HEK293 (cell line): ENCODE results near the gene ABHD17A.

ENCODE experiments used
- CTCF ChIA-PET: fragments of 350-600 bp; formaldehyde crosslinking; extraction: SDS; loops from one replicate; lab custom pipeline; 2021; ENCODE audit warnings: antibody characterized with exemption; lab: Yijun Ruan, JAX
- POLR2A ChIA-PET: fragments of 300-600 bp; formaldehyde crosslinking; extraction: SDS; loops from one replicate; lab custom pipeline; 2020; ENCODE audit warnings: antibody characterized with exemption, inconsistent platforms; lab: Yijun Ruan, JAX
- H3K27ac ChIP-seq: fragments of 200-500 bp; sonication (Bioruptor generic); 2 replicates; pipeline ENCODE4 v1.5.1; 2014; ENCODE audit warnings: low read depth, low read length, control low read depth, inconsistent platforms; ENCODE audit errors: extremely low read depth
- H3K36me3 ChIP-seq, 2 experiments: fragments of 200-500 bp in 1 of 2; sonication (Bioruptor generic) in 1 of 2; 1 replicate in 1 of 2; 2 replicates in 1 of 2; pipeline ENCODE4 v1.5.1; 2014 to 2017; ENCODE audit warnings: inconsistent platforms in 2 of 2, low read length in 2 of 2; ENCODE audit not compliant: control insufficient read depth in 2 of 2, insufficient read depth in 1 of 2
- H3K4me1 ChIP-seq: fragments of 200-500 bp; sonication (Bioruptor generic); 2 replicates; pipeline ENCODE4 v1.5.1; 2014; ENCODE audit warnings: mild to moderate bottlenecking, low read length, inconsistent platforms; ENCODE audit not compliant: control insufficient read depth, insufficient read depth
- H3K4me3 ChIP-seq: 2 replicates; pipeline ENCODE4 v1.5.1; 2011; ENCODE audit warnings: low read depth, mild to moderate bottlenecking, control low read depth, low read length, moderate library complexity
- H3K9me3 ChIP-seq: fragments of 200-500 bp; sonication (Bioruptor generic); 2 replicates; pipeline ENCODE4 v1.5.1; 2014; ENCODE audit warnings: low read depth, low read length, inconsistent platforms; ENCODE audit not compliant: control insufficient read depth, insufficient read depth
- BCL11B ChIP-seq: fragments of 450-650 bp; formaldehyde crosslinking; IDR thresholded peaks from 2 replicates; pipeline ENCODE4 v1.5.1; 2016; ENCODE audit warnings: low read depth, missing biosample characterization, missing genetic modification characterization
- EGR2 ChIP-seq: fragments of 450-650 bp; formaldehyde crosslinking; IDR thresholded peaks from 2 replicates; pipeline ENCODE4 v1.5.1; 2016; ENCODE audit warnings: low read depth, missing biosample characterization, missing genetic modification characterization
- HOXC10 ChIP-seq: sonication (generic); formaldehyde crosslinking; IDR thresholded peaks from 2 replicates; pipeline ENCODE4 v1.8.1; 2023; ENCODE audit warnings: mild to moderate bottlenecking, missing genetic modification reagents
- HOXD13 ChIP-seq: sonication (generic); formaldehyde crosslinking; IDR thresholded peaks from 2 replicates; pipeline ENCODE4 v1.8.0; 2022; ENCODE audit warnings: missing genetic modification reagents, borderline replicate concordance
- IKZF3 ChIP-seq: fragments of 450-650 bp; IDR thresholded peaks from 2 replicates; pipeline ENCODE4 v1.5.0; 2018; ENCODE audit warnings: missing biosample characterization, mild to moderate bottlenecking, missing genetic modification characterization, moderate library complexity
- REPIN1 ChIP-seq: fragments of 450-650 bp; formaldehyde crosslinking; IDR thresholded peaks from 2 replicates; pipeline ENCODE4 v1.5.1; 2017; ENCODE audit warnings: missing biosample characterization, missing genetic modification characterization, low read depth
- TCF7L2 ChIP-seq: IDR thresholded peaks from 2 replicates; pipeline ENCODE4 v1.6.1; 2011; ENCODE audit warnings: low read depth, mild to moderate bottlenecking, inconsistent platforms, low read length, moderate library complexity, borderline replicate concordance
- ZFP41 ChIP-seq: fragments of 450-650 bp; formaldehyde crosslinking; IDR thresholded peaks from 2 replicates; pipeline ENCODE4 v1.5.1; 2016; ENCODE audit warnings: missing biosample characterization, missing genetic modification characterization, borderline replicate concordance
- ZNF114 ChIP-seq: fragments of 450-650 bp; formaldehyde crosslinking; IDR thresholded peaks from 2 replicates; pipeline ENCODE4 v1.5.0; 2017; ENCODE audit warnings: missing biosample characterization, missing genetic modification characterization
- ZNF133 ChIP-seq: fragments of 450-650 bp; formaldehyde crosslinking; IDR thresholded peaks from 2 replicates; pipeline ENCODE4 v1.5.1; 2016; ENCODE audit warnings: missing biosample characterization, missing genetic modification characterization
- ZNF174 ChIP-seq: fragments of 450-650 bp; formaldehyde crosslinking; IDR thresholded peaks from 2 replicates; pipeline ENCODE4 v1.5.0; 2017; ENCODE audit warnings: missing biosample characterization, mild to moderate bottlenecking, missing genetic modification characterization
- ZNF544 ChIP-seq: fragments of 450-650 bp; formaldehyde crosslinking; IDR thresholded peaks from 2 replicates; pipeline ENCODE4 v1.5.0; 2017; ENCODE audit warnings: missing biosample characterization, missing genetic modification characterization
- ZNF555 ChIP-seq: fragments of 450-650 bp; formaldehyde crosslinking; conservative IDR thresholded peaks from 2 replicates; pipeline ENCODE4 v1.5.1; 2017; ENCODE audit warnings: missing biosample characterization, mild to moderate bottlenecking, missing genetic modification characterization, inconsistent platforms
- ZNF623 ChIP-seq: fragments of 450-650 bp; formaldehyde crosslinking; IDR thresholded peaks from 2 replicates; pipeline ENCODE4 v1.5.1; 2016; ENCODE audit warnings: missing biosample characterization, missing genetic modification characterization
- TF ChIP-seq, protein P1 (sequence below): fragments of 450-650 bp; formaldehyde crosslinking; IDR thresholded peaks from 2 replicates; pipeline ENCODE4 v1.5.1; 2017; ENCODE audit warnings: missing biosample characterization, missing genetic modification characterization
- TF ChIP-seq, protein P2 (sequence below): fragments of 450-650 bp; formaldehyde crosslinking; optimal IDR thresholded peaks from 2 replicates; pipeline ENCODE3; 2016; ENCODE audit warnings: missing biosample characterization, mild to moderate bottlenecking, missing genetic modification characterization
- TF ChIP-seq, protein P3 (sequence below): fragments of 450-650 bp; formaldehyde crosslinking; IDR thresholded peaks from 2 replicates; pipeline ENCODE4 v1.5.1; 2016; ENCODE audit warnings: missing biosample characterization, missing genetic modification characterization
- TF ChIP-seq, protein P4 (sequence below): fragments of 450-650 bp; formaldehyde crosslinking; IDR thresholded peaks from 2 replicates; pipeline ENCODE4 v1.5.1; 2016; ENCODE audit warnings: missing biosample characterization, missing genetic modification characterization
- TF ChIP-seq, protein P5 (sequence below): fragments of 450-650 bp; IDR thresholded peaks from 2 replicates; pipeline ENCODE4 v1.5.1; 2018; ENCODE audit warnings: missing biosample characterization, missing genetic modification characterization
- TF ChIP-seq, protein P6 (sequence below): sonication (generic); formaldehyde crosslinking; IDR thresholded peaks from 2 replicates; pipeline ENCODE4 v1.8.1; 2022; ENCODE audit warnings: mild to moderate bottlenecking, moderate library complexity, missing genetic modification reagents

The ABHD17A gene

DNA sequence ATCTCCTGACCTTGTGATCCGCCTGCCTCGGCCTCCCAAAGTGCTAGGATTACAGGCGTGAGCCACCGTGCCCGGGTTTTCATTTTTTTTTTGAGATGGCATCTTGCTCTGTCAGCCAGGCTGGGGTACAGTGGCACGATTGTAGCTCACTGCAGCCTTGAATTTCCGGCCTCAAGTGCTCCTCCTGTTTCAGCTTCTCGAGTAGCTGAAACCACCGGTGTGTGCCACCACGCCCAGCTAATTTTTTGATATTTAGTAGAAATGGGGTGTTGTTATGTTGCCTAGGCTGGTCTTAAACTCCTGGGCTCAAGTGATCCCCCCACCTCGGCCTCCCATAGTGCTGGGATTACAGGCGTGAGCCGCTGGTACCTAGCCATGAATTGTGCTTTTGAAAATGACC, 25.8 kb upstream of the ABHD17A start:
- ChIA-PET CTCF (no interaction called here), POLR2A (interaction anchor here (0.9 kb wide), 1 partner anchor 26 kb away, joined by 4 read pairs; the partner anchor contains the start of gene ABHD17A)
- Histone ChIP-seq H3K4me1 (peaks cover 12% of the 10 kb centered on the region), H3K4me3 (no peak overlapping the region), H3K27ac (no peak overlapping the region), H3K36me3 (peaks cover 0 to 55% of the 10 kb centered on the region in 2 experiments; a peak in 2 of 3 replicates), H3K9me3 (no peaks in the 10 kb centered on the region)
- TF ChIP-seq, protein P1, sequence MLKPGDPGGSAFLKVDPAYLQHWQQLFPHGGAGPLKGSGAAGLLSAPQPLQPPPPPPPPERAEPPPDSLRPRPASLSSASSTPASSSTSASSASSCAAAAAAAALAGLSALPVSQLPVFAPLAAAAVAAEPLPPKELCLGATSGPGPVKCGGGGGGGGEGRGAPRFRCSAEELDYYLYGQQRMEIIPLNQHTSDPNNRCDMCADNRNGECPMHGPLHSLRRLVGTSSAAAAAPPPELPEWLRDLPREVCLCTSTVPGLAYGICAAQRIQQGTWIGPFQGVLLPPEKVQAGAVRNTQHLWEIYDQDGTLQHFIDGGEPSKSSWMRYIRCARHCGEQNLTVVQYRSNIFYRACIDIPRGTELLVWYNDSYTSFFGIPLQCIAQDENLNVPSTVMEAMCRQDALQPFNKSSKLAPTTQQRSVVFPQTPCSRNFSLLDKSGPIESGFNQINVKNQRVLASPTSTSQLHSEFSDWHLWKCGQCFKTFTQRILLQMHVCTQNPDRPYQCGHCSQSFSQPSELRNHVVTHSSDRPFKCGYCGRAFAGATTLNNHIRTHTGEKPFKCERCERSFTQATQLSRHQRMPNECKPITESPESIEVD (tag by site-specific recombination) = no peak
- TF ChIP-seq, protein P2, sequence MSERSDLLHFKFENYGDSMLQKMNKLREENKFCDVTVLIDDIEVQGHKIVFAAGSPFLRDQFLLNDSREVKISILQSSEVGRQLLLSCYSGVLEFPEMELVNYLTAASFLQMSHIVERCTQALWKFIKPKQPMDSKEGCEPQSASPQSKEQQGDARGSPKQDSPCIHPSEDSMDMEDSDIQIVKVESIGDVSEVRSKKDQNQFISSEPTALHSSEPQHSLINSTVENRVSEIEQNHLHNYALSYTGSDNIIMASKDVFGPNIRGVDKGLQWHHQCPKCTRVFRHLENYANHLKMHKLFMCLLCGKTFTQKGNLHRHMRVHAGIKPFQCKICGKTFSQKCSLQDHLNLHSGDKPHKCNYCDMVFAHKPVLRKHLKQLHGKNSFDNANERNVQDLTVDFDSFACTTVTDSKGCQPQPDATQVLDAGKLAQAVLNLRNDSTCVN = no peak
- TF ChIP-seq, protein P3, sequence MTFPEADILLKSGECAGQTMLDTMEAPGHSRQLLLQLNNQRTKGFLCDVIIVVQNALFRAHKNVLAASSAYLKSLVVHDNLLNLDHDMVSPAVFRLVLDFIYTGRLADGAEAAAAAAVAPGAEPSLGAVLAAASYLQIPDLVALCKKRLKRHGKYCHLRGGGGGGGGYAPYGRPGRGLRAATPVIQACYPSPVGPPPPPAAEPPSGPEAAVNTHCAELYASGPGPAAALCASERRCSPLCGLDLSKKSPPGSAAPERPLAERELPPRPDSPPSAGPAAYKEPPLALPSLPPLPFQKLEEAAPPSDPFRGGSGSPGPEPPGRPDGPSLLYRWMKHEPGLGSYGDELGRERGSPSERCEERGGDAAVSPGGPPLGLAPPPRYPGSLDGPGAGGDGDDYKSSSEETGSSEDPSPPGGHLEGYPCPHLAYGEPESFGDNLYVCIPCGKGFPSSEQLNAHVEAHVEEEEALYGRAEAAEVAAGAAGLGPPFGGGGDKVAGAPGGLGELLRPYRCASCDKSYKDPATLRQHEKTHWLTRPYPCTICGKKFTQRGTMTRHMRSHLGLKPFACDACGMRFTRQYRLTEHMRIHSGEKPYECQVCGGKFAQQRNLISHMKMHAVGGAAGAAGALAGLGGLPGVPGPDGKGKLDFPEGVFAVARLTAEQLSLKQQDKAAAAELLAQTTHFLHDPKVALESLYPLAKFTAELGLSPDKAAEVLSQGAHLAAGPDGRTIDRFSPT (tag by site-specific recombination) = no peak
- TF ChIP-seq ZNF133 (tag by site-specific recombination) (no peak), ZNF623 (tag by site-specific recombination) (no peak), ZNF544 (tag by site-specific recombination) (no peak), BCL11B (tag by site-specific recombination) (no peak), HOXC10 (CRISPR knock-in tag) (no peak), ZFP41 (tag by site-specific recombination) (no peak), REPIN1 (tag by site-specific recombination) (no peak), EGR2 (tag by site-specific recombination) (no peak), IKZF3 (tag by site-specific recombination) (no peak), HOXD13 (CRISPR knock-in tag) (no peak), ZNF555 (no peak), ZNF114 (no peak), TCF7L2 (no peak), ZNF174 (tag by site-specific recombination) (no peak)
- TF ChIP-seq, protein P4, sequence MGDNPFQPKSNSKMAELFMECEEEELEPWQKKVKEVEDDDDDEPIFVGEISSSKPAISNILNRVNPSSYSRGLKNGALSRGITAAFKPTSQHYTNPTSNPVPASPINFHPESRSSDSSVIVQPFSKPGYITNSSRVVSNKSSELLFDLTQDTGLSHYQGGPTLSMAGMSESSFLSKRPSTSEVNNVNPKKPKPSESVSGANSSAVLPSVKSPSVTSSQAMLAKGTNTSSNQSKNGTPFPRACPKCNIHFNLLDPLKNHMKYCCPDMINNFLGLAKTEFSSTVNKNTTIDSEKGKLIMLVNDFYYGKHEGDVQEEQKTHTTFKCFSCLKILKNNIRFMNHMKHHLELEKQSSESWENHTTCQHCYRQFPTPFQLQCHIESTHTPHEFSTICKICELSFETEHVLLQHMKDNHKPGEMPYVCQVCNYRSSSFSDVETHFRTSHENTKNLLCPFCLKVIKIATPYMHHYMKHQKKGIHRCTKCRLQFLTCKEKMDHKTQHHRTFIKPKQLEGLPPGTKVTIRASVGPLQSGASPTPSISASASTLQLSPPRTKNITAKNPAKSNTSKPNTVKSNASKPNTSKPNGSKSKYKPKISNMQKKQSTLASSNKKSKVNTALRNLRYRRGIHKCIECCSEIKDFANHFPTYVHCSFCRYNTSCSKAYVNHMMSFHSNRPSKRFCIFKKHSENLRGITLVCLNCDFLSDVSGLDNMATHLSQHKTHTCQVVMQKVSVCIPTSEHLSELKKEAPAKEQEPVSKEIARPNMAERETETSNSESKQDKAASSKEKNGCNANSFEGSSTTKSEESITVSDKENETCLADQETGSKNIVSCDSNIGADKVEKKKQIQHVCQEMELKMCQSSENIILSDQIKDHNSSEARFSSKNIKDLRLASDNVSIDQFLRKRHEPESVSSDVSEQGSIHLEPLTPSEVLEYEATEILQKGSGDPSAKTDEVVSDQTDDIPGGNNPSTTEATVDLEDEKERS = no peak
- TF ChIP-seq, protein P5, sequence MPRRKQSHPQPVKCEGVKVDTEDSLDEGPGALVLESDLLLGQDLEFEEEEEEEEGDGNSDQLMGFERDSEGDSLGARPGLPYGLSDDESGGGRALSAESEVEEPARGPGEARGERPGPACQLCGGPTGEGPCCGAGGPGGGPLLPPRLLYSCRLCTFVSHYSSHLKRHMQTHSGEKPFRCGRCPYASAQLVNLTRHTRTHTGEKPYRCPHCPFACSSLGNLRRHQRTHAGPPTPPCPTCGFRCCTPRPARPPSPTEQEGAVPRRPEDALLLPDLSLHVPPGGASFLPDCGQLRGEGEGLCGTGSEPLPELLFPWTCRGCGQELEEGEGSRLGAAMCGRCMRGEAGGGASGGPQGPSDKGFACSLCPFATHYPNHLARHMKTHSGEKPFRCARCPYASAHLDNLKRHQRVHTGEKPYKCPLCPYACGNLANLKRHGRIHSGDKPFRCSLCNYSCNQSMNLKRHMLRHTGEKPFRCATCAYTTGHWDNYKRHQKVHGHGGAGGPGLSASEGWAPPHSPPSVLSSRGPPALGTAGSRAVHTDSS (tag by site-specific recombination) = no peak
- TF ChIP-seq, protein P6, sequence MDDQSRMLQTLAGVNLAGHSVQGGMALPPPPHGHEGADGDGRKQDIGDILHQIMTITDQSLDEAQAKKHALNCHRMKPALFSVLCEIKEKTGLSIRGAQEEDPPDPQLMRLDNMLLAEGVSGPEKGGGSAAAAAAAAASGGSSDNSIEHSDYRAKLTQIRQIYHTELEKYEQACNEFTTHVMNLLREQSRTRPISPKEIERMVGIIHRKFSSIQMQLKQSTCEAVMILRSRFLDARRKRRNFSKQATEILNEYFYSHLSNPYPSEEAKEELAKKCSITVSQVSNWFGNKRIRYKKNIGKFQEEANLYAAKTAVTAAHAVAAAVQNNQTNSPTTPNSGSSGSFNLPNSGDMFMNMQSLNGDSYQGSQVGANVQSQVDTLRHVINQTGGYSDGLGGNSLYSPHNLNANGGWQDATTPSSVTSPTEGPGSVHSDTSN = no peak
